Neutrophil (primary cell): ENCODE data around the gene PPM1L.
A peak's percentile ranks its signal among the peaks of the same experiment; 100 is the strongest.
"Not testable (repeated sequence)": the region's sequence is repeated elsewhere in the genome, so short reads cannot be mapped to it uniquely, and the experiment has no call there.

ENCODE experiments used
- H3K27ac ChIP-seq: fragments of 200-600 bp; sonication (generic); 2 replicates; pipeline ENCODE4 v1.5.1; 2016; ENCODE audit warnings: mild to moderate bottlenecking, moderate library complexity
- H3K27me3 ChIP-seq: fragments of 200-600 bp; sonication (generic); 2 replicates; pipeline ENCODE4 v1.6.0; 2016; ENCODE audit warnings: mild to moderate bottlenecking
- H3K36me3 ChIP-seq: fragments of 200-600 bp; sonication (generic); 2 replicates; pipeline ENCODE4 v1.5.1; 2017
- H3K4me1 ChIP-seq, 2 experiments: fragments of 200-600 bp in 1 of 2; sonication (generic) in 1 of 2; 1 replicate in 1 of 2; 2 replicates in 1 of 2; pipeline versions ENCODE4 v1.5.1 to v1.6.1; 2013 to 2016; ENCODE audit warnings: low read depth in 1 of 2, low read length in 1 of 2, mild to moderate bottlenecking in 1 of 2, moderate library complexity in 1 of 2; ENCODE audit not compliant: control insufficient read depth in 1 of 2, insufficient read depth in 1 of 2
- H3K4me3 ChIP-seq, 2 experiments: fragments of 200-600 bp in 1 of 2; sonication (generic) in 1 of 2; 1 replicate in 1 of 2; 2 replicates in 1 of 2; pipeline ENCODE4 v1.5.1; 2013 to 2016; ENCODE audit warnings: low read depth in 1 of 2, low read length in 1 of 2, mild to moderate bottlenecking in 1 of 2, moderate library complexity in 1 of 2
- H3K9me3 ChIP-seq: fragments of 200-600 bp; sonication (generic); 2 replicates; pipeline ENCODE4 v1.5.1; 2016
- TF ChIP-seq, protein P1 (sequence below): fragments of 200-600 bp; sonication (generic); IDR thresholded peaks from 2 replicates; pipeline ENCODE4 v1.5.1; 2016; ENCODE audit warnings: antibody characterized with exemption

The PPM1L gene

DNA sequence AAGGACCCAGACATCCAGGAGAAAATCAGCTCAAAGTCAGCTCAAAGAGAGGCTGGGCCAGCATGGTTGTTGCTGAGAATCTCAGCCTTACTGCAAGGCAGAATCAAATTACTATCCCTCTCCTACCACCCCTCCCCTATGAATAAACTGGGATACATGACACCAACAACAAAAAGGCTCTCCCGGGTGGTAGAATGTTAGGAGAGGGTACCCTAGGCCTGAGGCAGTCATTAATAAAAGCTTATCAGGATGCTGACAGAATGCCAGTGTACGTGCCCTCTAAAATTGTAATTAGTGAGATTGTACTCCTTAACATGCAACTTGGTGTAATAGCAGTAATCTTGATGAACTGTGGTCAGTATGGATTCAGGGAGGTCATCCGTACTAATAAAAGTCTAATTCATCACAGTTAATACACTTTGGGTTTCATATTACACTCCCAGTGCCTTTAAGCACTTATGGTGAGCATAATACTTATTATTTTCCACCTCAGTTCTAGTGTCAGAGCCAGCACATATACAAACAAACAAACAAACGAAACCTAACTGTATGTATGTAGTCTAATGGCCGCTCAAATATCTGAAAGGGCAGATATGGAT is 272.6 kb downstream of the PPM1L start:
- H3K27ac ChIP-seq: no peak overlapping the region
- H3K27me3 ChIP-seq: no peaks in the 10 kb centered on the region
- no peaks in the 10 kb centered on the region for H3K9me3 ChIP-seq
- H3K4me3 ChIP-seq: no peak overlapping the region
- TF ChIP-seq, protein P1, sequence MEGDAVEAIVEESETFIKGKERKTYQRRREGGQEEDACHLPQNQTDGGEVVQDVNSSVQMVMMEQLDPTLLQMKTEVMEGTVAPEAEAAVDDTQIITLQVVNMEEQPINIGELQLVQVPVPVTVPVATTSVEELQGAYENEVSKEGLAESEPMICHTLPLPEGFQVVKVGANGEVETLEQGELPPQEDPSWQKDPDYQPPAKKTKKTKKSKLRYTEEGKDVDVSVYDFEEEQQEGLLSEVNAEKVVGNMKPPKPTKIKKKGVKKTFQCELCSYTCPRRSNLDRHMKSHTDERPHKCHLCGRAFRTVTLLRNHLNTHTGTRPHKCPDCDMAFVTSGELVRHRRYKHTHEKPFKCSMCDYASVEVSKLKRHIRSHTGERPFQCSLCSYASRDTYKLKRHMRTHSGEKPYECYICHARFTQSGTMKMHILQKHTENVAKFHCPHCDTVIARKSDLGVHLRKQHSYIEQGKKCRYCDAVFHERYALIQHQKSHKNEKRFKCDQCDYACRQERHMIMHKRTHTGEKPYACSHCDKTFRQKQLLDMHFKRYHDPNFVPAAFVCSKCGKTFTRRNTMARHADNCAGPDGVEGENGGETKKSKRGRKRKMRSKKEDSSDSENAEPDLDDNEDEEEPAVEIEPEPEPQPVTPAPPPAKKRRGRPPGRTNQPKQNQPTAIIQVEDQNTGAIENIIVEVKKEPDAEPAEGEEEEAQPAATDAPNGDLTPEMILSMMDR: no peak
- H3K36me3 ChIP-seq: no peaks in the 10 kb centered on the region
- H3K4me1 ChIP-seq: peaks cover 8 to 23% of the 10 kb centered on the region in 2 experiments

DNA sequence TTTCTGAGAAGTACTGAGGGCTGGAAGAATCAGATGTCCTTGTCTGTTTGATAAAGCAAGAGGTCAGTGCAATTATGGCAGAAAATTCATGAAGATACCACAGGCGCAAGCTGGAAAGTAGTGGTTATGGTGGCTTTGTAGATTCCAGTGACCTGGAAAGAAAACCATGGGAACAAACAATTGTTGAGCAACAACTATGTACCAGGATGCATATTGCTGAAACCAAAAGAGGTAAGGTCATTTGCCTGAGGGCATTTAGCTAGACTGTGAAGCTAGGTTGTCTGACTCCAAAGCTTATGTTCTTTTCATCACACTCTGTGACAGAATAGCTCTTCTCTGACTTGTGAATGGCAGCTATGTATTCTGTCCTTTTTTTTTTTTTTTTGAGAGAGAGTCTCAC is 275.1 kb downstream of the PPM1L start:
- no peaks in the 10 kb centered on the region for H3K9me3 ChIP-seq
- TF ChIP-seq, protein P1: no peak
- H3K4me3 ChIP-seq: no peak overlapping the region
- H3K36me3 ChIP-seq: no peaks in the 10 kb centered on the region
- no peak overlapping the region for H3K27ac ChIP-seq
- peaks cover 21 to 32% of the 10 kb centered on the region in 2 experiments for H3K4me1 ChIP-seq
- no peaks in the 10 kb centered on the region for H3K27me3 ChIP-seq

DNA sequence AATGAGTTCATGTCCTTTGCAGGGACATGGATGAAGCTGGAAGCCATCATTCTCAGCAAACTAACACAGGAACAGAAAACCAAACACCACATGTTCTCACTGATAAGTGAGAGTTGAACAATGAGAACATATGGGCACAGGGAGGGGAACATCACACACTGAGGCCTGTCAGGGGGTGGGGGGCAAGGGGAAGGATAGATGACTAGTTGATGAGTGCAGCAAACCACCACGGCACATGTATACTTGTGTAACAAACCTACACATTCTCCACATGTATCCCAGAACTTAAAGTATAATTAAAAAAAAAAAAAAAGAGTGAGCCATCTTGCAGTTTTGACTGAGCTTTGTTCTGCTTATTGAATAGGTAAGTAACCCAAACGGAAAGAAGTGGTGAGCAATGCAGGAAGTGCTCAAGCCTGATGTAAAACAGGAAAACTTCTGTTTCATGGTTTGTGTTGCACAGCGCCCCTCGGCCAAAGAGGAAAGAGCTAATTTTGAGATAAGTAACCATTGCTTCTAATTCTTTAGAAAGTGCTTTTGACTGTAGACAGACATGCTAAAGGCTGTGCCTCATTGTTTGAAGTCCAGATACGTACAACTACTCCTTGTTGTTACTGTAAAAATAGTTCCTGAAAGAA is 279.0 kb downstream of the PPM1L start:
- not testable (repeated sequence) for H3K9me3 ChIP-seq, H3K36me3 ChIP-seq, H3K27me3 ChIP-seq
- Histone ChIP-seq H3K4me3 (peak overlapping the region; percentile 34 to 35), H3K4me1 (peaks cover 30 to 36% of the 10 kb centered on the region in 2 experiments), H3K27ac (peak overlapping the region; percentile 89)

DNA sequence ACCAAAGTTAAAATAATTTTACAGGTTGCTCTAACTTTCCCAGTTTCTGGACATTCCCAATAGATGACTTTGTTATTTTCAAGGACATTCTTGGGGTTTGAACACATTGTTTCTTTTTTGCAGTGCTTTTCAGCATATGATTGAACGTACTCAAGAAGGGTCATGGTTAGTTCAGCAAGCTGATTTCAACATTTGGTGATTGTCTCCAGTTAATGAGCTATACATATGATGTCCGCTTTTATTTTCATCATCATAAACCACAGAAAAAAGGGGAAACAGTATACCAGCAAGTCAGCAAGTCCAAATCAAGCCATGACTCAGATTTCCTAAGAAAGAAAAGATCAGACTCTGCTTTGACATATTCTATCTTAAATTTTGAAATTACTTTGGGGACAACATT is 279.7 kb downstream of the PPM1L start:
- TF ChIP-seq, protein P1: no peak
- peak overlapping the region; percentile 89 for H3K27ac ChIP-seq
- H3K4me1 ChIP-seq: peaks cover 30 to 36% of the 10 kb centered on the region in 2 experiments
- H3K36me3 ChIP-seq: no peaks in the 10 kb centered on the region
- H3K4me3 ChIP-seq: peak overlapping the region; percentile 34 to 35
- H3K27me3 ChIP-seq: no peaks in the 10 kb centered on the region
- no peaks in the 10 kb centered on the region for H3K9me3 ChIP-seq

DNA sequence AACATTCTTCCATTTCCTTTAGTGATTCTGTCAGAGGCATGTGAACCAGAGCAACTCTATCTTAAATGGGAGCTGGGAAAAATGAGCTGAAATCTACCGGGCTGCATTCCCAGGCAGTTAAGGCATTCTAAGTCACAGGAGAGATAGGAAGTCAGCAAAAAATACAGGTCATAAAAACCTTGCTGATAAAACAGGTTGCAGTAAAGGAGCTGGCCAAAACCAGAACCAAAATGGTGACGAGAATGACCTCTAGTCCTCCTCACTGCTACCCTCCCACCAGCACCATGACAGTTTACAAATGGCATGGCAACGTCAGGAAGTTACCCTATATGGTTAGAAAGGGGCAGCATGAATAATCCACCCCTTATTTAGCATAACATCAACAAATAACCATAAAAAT is 282.7 kb downstream of the PPM1L start:
- H3K27ac ChIP-seq: no peak overlapping the region
- TF ChIP-seq, protein P1: no peak
- H3K36me3 ChIP-seq: no peaks in the 10 kb centered on the region
- H3K9me3 ChIP-seq: no peaks in the 10 kb centered on the region
- no peaks in the 10 kb centered on the region for H3K27me3 ChIP-seq
- H3K4me3 ChIP-seq: no peak overlapping the region
- peaks cover 30 to 35% of the 10 kb centered on the region in 2 experiments for H3K4me1 ChIP-seq

DNA sequence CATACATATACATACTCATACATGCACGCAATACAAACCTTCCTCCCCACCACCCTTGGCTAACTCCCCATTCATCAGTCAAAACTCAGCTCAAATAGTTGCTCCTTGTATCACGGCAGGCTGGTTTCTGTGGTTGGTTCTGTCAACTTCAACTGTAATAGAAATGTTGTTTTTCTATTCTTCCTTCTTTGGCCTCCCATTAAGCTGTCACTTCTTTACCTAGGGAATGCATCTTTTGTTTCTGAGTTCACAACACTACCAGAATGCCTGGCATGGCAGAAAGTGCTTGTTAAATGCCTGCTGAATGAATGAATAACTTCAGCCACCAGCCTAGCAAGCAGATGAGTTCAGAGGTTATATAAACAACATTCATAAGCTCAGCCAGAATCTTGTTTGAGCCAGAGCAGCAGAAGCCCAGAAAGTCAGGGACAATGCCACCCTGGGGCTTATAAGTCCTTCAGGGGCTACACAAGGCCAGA is 286.0 kb downstream of the PPM1L start:
- Histone ChIP-seq H3K4me1 (peaks cover 2% of the 10 kb centered on the region in 2 experiments), H3K27ac (no peak overlapping the region), H3K9me3 (no peaks in the 10 kb centered on the region), H3K27me3 (no peaks in the 10 kb centered on the region), H3K36me3 (no peaks in the 10 kb centered on the region), H3K4me3 (no peak overlapping the region)
- TF ChIP-seq, protein P1: no peak
